ENCODE data around the gene PRKCE. TPM values are rescaled to one million over a fixed set of nuclear protein-coding genes. Genes with fewer than 3 reads are reported as not detected.
A peak's percentile ranks its signal among the peaks of the same experiment; 100 is the strongest.

Gene PRKCE
- total RNA-seq, 2 experiments from 2014 or later, result 13.1 to 15.4 TPM

DNA sequence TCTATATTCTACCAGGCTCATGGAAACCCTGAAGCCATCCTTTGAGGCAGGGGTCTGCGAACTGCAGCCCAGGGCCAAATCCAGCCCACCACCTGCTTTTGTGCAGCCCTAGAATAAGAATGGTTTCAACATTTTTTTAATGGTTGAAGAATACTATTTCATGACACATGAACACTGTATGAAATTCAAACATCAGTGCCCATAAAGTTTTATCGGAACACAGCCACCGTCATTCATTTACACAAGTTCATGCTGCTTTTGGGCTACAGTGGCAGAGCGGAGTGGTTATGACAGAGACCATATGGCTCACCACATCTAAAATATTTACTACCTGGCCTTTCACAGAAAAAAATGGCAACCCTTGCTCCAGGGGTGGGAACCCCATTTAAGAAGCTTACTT lies 521.6 kb downstream of the PRKCE start:
- DNase-seq, result no peak
- POLR2A ChIA-PET, result no interaction called here
- Mint-ChIP-seq H3K4me1 (peaks cover 7% of the 10 kb centered on the region), H3K27ac (no peak overlapping the region), H3K4me3 (no peak overlapping the region), H3K27me3 (no peaks in the 10 kb centered on the region), H3K9me3 (no peaks in the 10 kb centered on the region), H3K36me3 (ENCODE audit: low read depth) (no peaks in the 10 kb centered on the region)
- CTCF ChIA-PET, result interaction anchor here (0.9 kb wide), 1 partner anchor 111 kb away, joined by 3 read pairs; no protein-coding TSS in a partner anchor

DNA sequence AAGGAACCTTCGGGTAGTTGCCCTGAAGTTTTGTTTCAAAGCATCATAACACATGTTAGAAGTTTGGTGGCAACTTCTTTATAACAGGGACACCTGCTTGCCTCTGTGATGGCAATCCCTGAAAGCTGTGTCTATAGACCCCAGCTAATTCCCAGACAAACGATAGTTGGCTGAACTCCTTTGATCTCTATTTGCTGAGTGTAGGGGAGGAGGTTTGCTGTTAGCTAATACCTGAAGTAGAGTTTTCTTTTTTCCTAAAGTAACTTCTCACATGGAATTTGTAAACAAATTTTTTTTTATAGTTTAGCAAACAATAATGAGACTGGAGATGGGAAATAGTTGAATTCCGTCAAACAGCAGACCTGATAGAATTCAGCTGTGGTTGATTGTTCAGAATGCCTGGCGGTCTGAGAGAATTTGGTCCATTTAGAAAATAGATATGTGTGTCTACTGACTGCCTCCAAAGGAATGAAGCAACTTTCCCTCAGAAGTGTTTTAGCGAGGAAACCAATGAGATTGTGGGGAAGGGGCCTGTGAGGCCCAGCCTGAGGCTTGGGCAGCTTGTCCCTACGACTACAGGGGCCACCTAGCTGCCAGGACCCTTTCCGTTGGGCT lies 522.3 kb downstream of the PRKCE start:
- ChIA-PET POLR2A (no interaction called here), CTCF (interaction anchor here (0.9 kb wide), 1 partner anchor 110 kb away, joined by 3 read pairs; no protein-coding TSS in a partner anchor)
- H3K4me3 Mint-ChIP-seq, result no peak overlapping the region
- peaks cover 10% of the 10 kb centered on the region for H3K4me1 Mint-ChIP-seq
- H3K27me3 Mint-ChIP-seq, result no peaks in the 10 kb centered on the region
- DNase-seq, result no peak
- H3K27ac Mint-ChIP-seq, result no peak overlapping the region
- H3K9me3 Mint-ChIP-seq, result no peaks in the 10 kb centered on the region
- H3K36me3 Mint-ChIP-seq (ENCODE audit: low read depth), result no peaks in the 10 kb centered on the region

DNA sequence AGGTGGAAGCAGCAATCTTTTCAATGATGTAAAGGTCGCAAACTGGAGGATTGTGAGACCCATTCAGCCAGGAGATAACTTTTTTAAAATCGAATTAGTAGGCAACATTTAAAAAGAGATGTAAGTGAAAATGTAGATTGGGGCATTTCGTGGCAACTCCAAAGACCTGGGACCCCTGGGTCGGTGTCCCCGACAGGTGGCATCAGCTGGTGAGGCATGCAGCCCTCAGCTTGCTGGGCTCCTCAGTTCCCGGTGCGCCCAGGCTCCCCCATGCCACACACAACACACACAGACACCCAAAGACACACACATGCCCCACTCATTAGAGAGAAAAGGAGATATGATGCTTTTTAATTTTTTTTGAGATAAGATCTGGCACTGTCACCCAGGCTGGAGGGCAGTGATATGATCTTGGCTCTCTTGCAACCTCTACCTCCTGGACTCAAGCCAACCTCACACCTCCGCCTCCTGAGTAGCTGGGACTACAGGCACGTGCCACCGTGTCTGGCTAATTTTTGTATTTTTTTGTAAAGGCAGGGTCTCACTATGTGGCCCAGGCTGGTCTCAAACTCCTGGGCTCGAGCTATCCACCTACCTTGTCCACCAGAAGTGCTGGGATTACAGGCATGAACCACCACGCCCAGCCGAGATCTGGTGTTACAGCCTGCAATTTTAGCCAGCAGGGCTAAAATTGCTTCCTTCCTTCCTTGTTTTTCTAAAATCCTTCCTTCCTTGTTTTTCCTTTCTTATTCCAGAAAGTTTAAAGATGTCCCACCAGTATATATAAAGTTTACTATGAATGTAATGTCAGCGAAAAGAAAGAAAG lies 523.1 kb downstream of the PRKCE start:
- CTCF ChIA-PET, result interaction anchor here (0.9 to 1.9 kb wide), 2 partner anchors 55 to 110 kb away, joined by 3 to 4 read pairs; no protein-coding TSS in a partner anchor
- Mint-ChIP-seq H3K27ac (no peak overlapping the region), H3K4me1 (peaks cover 18% of the 10 kb centered on the region), H3K36me3 (ENCODE audit: low read depth) (no peaks in the 10 kb centered on the region), H3K27me3 (no peaks in the 10 kb centered on the region), H3K9me3 (no peaks in the 10 kb centered on the region), H3K4me3 (no peak overlapping the region)
- POLR2A ChIA-PET, result no interaction called here
- DNase-seq, result no peak

DNA sequence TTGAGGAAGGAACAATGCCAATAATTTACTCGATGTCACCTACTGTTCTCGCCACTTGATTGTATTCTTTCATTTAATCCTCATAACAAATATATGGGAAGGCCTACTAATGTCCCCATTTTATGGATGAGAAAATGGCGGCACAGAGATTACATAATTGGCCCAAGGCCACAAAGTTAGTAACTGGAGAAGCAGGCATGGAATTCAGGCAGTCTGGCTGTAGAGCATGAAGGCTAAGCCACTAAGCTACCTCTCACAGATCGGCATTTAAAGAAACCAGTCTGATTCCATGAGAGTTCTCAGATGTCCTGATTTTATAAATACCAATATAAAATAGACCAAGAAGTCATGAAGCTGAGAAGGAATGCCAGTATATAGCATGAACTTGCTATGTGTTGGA lies 523.9 kb downstream of the PRKCE start:
- H3K36me3 Mint-ChIP-seq (ENCODE audit: low read depth), result no peaks in the 10 kb centered on the region
- no peak overlapping the region for H3K27ac Mint-ChIP-seq
- no peak overlapping the region for H3K4me3 Mint-ChIP-seq
- CTCF ChIA-PET, result interaction anchor here (1.9 kb wide), 1 partner anchor 54 kb away, joined by 4 read pairs; no protein-coding TSS in a partner anchor
- POLR2A ChIA-PET, result no interaction called here
- no peaks in the 10 kb centered on the region for H3K9me3 Mint-ChIP-seq
- peaks cover 24% of the 10 kb centered on the region for H3K4me1 Mint-ChIP-seq
- no peaks in the 10 kb centered on the region for H3K27me3 Mint-ChIP-seq
- no peak for DNase-seq

DNA sequence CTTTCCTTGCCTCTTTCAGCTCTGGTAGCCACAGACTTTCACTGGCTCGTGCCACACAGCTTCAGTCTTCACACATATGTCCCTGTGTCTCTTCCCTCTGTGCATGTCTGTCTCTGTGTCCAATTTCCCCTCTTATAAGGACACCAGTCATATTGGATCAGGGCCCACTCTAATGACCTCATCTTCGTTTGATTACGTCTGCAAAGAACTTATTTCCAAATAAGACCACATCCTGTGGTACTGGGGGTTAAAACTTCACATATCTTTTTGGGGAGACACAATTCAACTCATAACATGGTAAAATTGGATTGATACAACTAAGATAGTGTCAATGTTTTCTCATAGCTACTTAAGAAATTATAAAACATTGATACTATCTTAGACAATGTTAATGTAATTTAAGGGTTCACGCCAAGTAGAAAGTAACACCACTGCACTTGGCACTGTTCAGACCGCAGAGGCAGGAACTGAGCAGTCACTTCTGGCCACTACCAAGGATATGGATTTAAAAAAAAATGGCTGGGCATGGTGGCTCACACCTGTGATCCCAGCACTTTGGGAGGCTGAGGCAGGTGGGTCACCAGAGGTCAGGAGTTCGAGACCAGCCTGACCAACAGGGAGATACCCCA lies 526.1 kb downstream of the PRKCE start:
- H3K9me3 Mint-ChIP-seq, result no peaks in the 10 kb centered on the region
- H3K36me3 Mint-ChIP-seq (ENCODE audit: low read depth), result no peaks in the 10 kb centered on the region
- no peak overlapping the region for H3K4me3 Mint-ChIP-seq
- no peaks in the 10 kb centered on the region for H3K27me3 Mint-ChIP-seq
- CTCF ChIA-PET, result interaction anchor here (0.9 to 1.9 kb wide), 3 partner anchors 13 to 62 kb away, joined by 3 to 6 read pairs (median 3); no protein-coding TSS in a partner anchor
- POLR2A ChIA-PET, result no interaction called here
- H3K4me1 Mint-ChIP-seq, result peaks cover 24% of the 10 kb centered on the region
- no peak for DNase-seq
- no peak overlapping the region for H3K27ac Mint-ChIP-seq

DNA sequence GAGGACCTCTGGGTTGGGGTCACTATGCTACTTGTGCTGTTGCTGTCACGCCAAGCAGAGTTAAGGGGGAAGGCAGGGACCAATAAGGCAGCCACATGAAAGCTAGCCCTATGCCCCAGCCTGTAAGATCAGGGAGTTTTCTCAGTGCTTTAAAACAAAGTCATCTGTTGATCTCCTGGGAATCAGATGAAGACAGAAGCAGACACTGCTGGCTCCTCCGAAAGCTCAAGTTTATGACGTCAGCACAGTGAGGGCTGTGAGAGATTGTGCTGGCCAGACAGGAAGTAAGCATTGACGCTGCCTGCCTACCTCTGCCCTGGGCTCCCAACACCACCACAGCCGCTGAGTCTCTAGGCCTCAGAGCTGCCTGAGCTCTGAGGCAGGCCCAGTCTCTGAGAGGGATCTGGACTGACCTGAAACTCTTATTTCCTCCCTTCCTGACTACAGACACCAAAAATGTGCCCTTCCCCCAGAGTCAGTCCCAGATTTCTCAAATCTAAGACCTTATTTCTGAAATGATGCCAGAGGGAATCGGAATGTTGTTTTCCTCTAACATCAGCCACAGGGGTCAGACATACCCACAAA lies 527.7 kb downstream of the PRKCE start:
- DNase-seq, result peak; percentile 67
- Mint-ChIP-seq H3K4me3 (no peak overlapping the region), H3K9me3 (no peaks in the 10 kb centered on the region), H3K27me3 (no peaks in the 10 kb centered on the region), H3K27ac (peak overlapping the region; percentile 78), H3K4me1 (peaks cover 24% of the 10 kb centered on the region), H3K36me3 (ENCODE audit: low read depth) (no peaks in the 10 kb centered on the region)
- ChIA-PET CTCF (interaction anchor here (1.6 kb wide), 1 partner anchor 10 kb away, joined by 6 read pairs; no protein-coding TSS in a partner anchor), POLR2A (interaction anchor here (0.6 kb wide), 1 partner anchor 96 kb away, joined by 4 read pairs; no protein-coding TSS in a partner anchor)

DNA sequence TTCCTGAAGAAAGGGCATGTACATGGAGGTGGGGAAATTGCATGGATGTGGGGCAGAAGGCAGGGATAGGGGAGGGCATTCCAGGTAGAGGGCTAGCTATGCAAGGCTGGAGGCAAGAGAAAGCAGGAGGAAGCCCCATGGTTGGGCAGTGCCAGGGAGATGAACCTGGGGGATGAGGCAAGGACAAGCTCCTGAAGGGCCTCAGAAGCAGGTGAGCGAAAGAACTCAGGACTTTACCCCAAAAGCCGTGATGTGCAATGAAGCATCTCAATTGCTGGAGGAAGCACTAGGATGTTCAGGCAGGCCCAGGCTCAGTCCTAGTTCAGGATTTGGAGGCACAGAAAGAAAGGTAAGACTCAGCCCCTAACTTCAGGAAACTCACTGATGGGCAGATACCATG lies 528.7 kb downstream of the PRKCE start:
- Mint-ChIP-seq H3K27me3 (no peaks in the 10 kb centered on the region), H3K9me3 (no peaks in the 10 kb centered on the region), H3K4me3 (no peak overlapping the region), H3K4me1 (peaks cover 24% of the 10 kb centered on the region), H3K36me3 (ENCODE audit: low read depth) (peaks cover 3% of the 10 kb centered on the region), H3K27ac (no peak overlapping the region)
- ChIA-PET POLR2A (no interaction called here), CTCF (interaction anchor here (1.6 kb wide), 1 partner anchor 11 kb away, joined by 6 read pairs; no protein-coding TSS in a partner anchor)
- no peak for DNase-seq

DNA sequence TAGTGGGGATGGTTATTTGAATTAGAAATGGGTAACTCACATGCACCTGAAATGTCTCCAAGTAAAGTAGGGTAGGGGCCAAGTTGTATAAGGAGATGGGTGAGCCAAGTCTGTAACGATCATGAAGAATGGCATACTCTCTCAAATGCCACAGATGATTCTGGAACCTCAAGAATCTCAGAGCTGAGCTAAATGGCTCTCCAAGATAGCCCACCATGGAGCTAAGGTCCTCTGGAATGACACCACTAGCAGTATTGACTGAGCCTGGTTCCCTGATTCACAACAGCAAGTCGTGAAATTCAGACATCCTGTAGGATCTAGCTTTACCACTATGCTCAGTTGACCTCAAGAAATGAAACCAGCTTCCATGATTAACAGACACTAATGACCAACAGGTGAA lies 529.8 kb downstream of the PRKCE start:
- no peaks in the 10 kb centered on the region for H3K9me3 Mint-ChIP-seq
- no peak for DNase-seq
- H3K27ac Mint-ChIP-seq, result no peak overlapping the region
- ChIA-PET CTCF (interaction anchor here (0.9 to 1.3 kb wide), 3 partner anchors 9 to 469 kb away, joined by 3 to 5 read pairs (median 3); no protein-coding TSS in a partner anchor), POLR2A (no interaction called here)
- no peaks in the 10 kb centered on the region for H3K27me3 Mint-ChIP-seq
- no peak overlapping the region for H3K4me3 Mint-ChIP-seq
- peaks cover 24% of the 10 kb centered on the region for H3K4me1 Mint-ChIP-seq
- H3K36me3 Mint-ChIP-seq (ENCODE audit: low read depth), result peaks cover 3% of the 10 kb centered on the region

DNA sequence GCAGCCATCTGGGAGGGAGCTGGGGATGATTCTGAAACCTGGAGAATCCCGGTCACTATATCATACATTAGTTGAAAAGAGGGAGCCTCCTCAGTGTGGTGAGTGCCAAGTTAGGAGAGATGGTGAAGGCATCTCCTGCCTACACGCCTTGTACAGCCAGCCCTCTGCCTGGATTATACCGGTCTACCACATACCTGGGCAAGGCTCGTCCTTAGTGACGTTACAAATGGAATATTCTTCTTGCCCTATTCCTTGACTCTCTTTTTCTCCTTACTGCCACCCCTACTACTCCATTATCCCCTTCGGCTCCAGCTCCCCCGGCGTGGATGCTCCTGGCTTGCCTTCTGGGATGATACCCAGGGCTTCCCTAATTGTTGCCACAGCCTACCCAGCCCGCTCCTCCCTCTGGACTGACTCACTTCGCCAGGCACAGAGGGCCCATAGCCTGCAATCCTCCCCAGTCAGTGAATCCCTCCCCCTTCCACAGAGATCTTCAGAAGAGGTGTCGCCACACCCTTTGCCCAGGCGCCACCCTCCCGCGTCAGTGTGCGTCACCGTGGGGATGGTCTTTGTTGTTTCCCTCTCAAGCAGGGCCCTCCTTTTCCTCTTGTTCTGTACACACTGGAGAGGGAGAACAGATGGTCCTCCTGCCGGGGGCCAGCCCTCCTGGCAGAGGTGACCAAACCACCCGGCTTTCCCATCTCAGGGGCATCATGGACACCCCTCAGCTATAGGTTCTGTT lies 530.5 kb downstream of the PRKCE start:
- Mint-ChIP-seq H3K36me3 (ENCODE audit: low read depth) (peaks cover 4% of the 10 kb centered on the region), H3K27me3 (no peaks in the 10 kb centered on the region), H3K4me3 (no peak overlapping the region), H3K4me1 (peaks cover 23% of the 10 kb centered on the region), H3K27ac (no peak overlapping the region), H3K9me3 (no peaks in the 10 kb centered on the region)
- POLR2A ChIA-PET, result no interaction called here
- DNase-seq, result no peak
- CTCF ChIA-PET, result interaction anchor here (0.9 to 1.3 kb wide), 3 partner anchors 10 to 469 kb away, joined by 3 to 5 read pairs (median 3); no protein-coding TSS in a partner anchor

DNA sequence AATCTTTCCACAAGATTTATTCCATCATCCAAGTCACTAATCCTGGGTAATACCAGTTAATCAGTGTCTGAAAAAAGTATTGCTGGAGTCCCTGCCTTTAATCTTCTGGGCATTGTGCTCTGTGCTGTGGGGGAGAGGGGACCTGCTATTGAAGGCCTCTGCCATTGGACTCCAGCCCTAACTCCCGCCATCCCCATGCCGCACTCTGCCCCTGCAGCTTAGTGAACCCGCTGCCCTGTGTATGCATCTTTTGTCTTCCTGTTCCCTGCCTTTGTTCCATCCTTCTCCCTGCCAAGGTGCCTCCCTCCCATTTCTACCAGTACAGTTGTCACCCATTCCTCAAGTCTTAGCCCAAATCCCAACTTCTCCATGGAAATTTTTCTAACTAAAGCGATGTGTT lies 532.0 kb downstream of the PRKCE start:
- no peak overlapping the region for H3K4me3 Mint-ChIP-seq
- no peaks in the 10 kb centered on the region for H3K27me3 Mint-ChIP-seq
- peaks cover 32% of the 10 kb centered on the region for H3K4me1 Mint-ChIP-seq
- peaks cover 7% of the 10 kb centered on the region for H3K36me3 Mint-ChIP-seq (ENCODE audit: low read depth)
- H3K27ac Mint-ChIP-seq, result no peak overlapping the region
- POLR2A ChIA-PET, result no interaction called here
- H3K9me3 Mint-ChIP-seq, result no peaks in the 10 kb centered on the region
- DNase-seq, result no peak
- CTCF ChIA-PET, result interaction anchor here (0.6 kb wide), 1 partner anchor 197 kb away, joined by 3 read pairs; no protein-coding TSS in a partner anchor

DNA sequence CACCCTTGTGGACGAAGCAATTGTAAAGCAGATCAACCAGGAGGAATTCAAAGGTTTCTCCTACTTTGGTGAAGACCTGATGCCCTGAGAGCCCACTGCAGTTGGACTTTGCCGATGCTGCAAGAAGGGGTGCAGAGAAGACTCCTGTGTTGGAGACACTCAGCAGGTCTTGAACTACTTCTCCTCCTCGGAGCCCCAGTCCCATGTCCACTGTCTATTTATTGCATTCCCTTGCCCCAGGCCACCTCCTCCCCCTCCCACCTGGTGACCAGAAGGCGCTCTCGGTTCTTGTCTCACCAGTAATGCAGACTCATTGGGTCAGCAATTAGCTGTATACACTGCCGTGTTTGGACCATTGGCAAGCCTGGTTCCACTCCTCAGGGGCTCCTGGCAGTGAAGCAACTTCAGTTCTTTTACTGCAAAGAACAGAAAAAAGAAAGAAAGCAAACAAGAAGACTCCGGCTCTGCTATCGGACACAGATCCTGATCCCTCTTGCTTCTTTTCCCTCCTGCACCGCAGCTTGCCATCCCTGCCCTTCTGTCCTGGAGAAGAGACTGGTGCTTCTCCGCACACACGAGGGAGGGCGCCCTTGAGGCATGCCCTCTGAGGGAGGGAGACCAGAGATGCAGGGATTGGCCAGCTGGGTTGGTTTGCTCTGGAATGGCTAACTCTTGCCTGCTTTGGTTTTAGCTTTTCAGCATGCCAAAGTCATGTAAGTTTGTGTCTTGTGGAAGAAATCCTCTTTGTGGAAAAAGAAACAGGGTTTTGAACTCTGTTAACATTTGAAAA lies 533.5 kb downstream of the PRKCE start:
- DNase-seq, result no peak
- H3K9me3 Mint-ChIP-seq, result no peaks in the 10 kb centered on the region
- H3K27me3 Mint-ChIP-seq, result no peaks in the 10 kb centered on the region
- peaks cover 7% of the 10 kb centered on the region for H3K36me3 Mint-ChIP-seq (ENCODE audit: low read depth)
- H3K27ac Mint-ChIP-seq, result peak overlapping the region; percentile 1
- H3K4me3 Mint-ChIP-seq, result no peak overlapping the region
- ChIA-PET CTCF (interaction anchor here (1.0 kb wide), 1 partner anchor 13 kb away, joined by 3 read pairs; no protein-coding TSS in a partner anchor), POLR2A (no interaction called here)
- peaks cover 20% of the 10 kb centered on the region for H3K4me1 Mint-ChIP-seq

All from activated CD4-positive, alpha-beta T cell treated with anti-CD3 and anti-CD28 coated beads, Interleukin-2, amount 10 ng/mL, durations not matched to agents 7 days and 5 days (primary cell).